Lung (tissue), 12 donors: ENCODE results near the gene ZNF180. TPM values are rescaled to one million over a fixed set of nuclear protein-coding genes. Genes with fewer than 3 reads are reported as not detected.

Experiments
- ATAC-seq: fragments of 200-7000 bp; cut with Tn5 transposase; one replicate; pipeline ENCODE4 v1.9.1; 2020; ENCODE audit warnings: moderate number of reproducible peaks; ENCODE audit not compliant: insufficient read depth, low FRiP score
- DNase-seq, 3 donors: peaks; one replicate each; pipeline ENCODE4 v3.0.0-alpha.2; 2013 to 2017
- H3K27ac ChIP-seq, 2 donors: one replicate each; pipeline ENCODE4 v1.5.1; 2013; ENCODE audit warnings: mild to moderate bottlenecking in 2 of 2, moderate library complexity in 2 of 2, control low read depth in 1 of 2, inconsistent platforms in 1 of 2, low read depth in 1 of 2, low read length in 1 of 2
- H3K27me3 ChIP-seq, 3 donors: one replicate each; pipeline ENCODE4 v1.5.1; 2013; ENCODE audit warnings: low read length in 2 of 3; ENCODE audit not compliant: control insufficient read depth in 3 of 3, insufficient read depth in 3 of 3
- H3K36me3 ChIP-seq, 4 donors: one replicate each; pipeline ENCODE4 v1.5.1; 2013; ENCODE audit warnings: low read length in 4 of 4, mild to moderate bottlenecking in 1 of 4, moderate library complexity in 1 of 4; ENCODE audit not compliant: control insufficient read depth in 4 of 4, insufficient read depth in 4 of 4
- H3K4me1 ChIP-seq, 5 donors: one replicate each; pipeline ENCODE4 v1.5.1; 2013; ENCODE audit warnings: low read length in 5 of 5, mild to moderate bottlenecking in 2 of 5, moderate library complexity in 1 of 5; ENCODE audit not compliant: control insufficient read depth in 5 of 5, insufficient read depth in 5 of 5
- H3K4me3 ChIP-seq: one replicate; pipeline ENCODE4 v1.5.1; 2013; ENCODE audit warnings: mild to moderate bottlenecking, control low read depth, moderate library complexity
- H3K9ac ChIP-seq, 2 donors: one replicate each; pipeline ENCODE4 v1.5.1; 2013; ENCODE audit warnings: low read length in 2 of 2, control low read depth in 1 of 2; ENCODE audit not compliant: insufficient read depth in 1 of 2
- H3K9me3 ChIP-seq, 4 donors: one replicate each; pipeline ENCODE4 v1.5.1; 2013; ENCODE audit warnings: low read length in 3 of 4, mild to moderate bottlenecking in 1 of 4, moderate library complexity in 1 of 4; ENCODE audit not compliant: control insufficient read depth in 4 of 4, insufficient read depth in 3 of 4
- WGBS, 2 donors: extraction: QIAGEN DNeasy Blood & Tissue Kit; methylation state at CpG; one replicate each; pipeline ENCODE4 v1.1.7; 2013; 5-methylcytosine and 5-hydroxymethylcytosine counted together
- polyA plus RNA-seq, 2 donors: library from polyadenylated mRNA; stranded (reverse); fragments of 200-250 nt; gene quantifications; one replicate each; pipeline ENCODE4 v1.2.1, GENCODE V29; 2013
- total RNA-seq, 2 donors: library from RNA; depleted of rRNA in 1 of 2; stranded (reverse); fragments of >200 nt in 1 of 2; gene quantifications; one replicate each; pipeline ENCODE4 v1.2.1, GENCODE V29; 2014 to 2021
- TF ChIP-seq, protein P1 (sequence below): IDR thresholded peaks from 2 replicates; pipeline ENCODE4 v1.5.1; 2012; ENCODE audit warnings: mild to moderate bottlenecking; ENCODE audit errors: control extremely low read depth, extremely low read depth
- donor health status: control.
- donor health status: control.
- donor health status: Bipolar disorder and iron deficiency.
- donor health status: healthy.
- donor health status: DM: yes; HTN: yes; CAD: no.

Gene ZNF180
- total and polyA plus RNA-seq, 4 donors, result 3.0 to 12.7 (median 6.9) TPM

DNA sequence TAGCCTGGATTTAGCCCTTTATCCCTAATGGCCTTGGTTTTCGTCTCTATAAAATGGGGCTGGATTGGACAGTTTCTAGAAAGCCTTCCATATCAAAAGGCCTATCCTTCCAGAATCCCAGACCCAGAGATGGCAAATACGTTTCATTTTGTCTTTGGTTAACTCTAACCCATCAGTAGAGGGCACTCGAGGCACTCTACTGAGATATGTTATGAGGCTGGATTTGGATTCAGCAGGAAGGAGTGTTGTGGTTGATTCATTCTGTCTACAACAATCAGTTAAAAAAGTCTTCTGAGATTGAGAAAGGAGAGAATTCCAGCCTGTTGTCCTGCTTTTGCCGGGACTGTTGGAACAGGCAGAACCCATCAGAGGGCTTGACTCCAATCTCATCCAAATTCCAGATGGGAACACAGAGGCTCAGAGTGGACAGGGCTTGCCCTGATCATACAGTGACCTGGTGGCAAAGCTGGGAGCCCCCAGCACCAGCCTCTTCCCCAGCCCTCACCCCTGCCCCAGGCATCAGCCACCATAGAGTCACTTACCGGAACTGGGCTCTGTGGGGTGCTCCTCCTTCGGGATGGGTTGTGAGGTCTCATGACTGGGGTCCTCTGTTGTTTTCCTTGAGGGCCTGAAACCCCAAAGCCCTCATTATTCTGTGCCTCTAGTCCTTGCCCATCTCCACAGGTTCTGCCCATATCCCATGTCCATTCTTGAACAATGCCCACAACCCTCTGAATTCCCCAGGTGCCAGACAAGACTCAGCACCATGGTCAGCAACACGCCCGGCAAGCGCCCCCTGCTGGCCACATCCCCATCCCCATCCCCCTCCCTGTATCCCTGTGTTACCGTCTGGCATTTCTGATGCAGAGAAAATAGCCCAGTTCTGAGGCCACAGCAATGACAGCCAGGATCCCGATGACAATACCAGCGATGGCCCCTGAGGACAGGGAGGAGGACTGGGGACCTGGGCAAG is 12.3 kb upstream of the ZNF180 start:
- ATAC-seq (no peak), DNase-seq (peak in 1 of 3 donors; percentile 48)
- TF ChIP-seq, protein P1, sequence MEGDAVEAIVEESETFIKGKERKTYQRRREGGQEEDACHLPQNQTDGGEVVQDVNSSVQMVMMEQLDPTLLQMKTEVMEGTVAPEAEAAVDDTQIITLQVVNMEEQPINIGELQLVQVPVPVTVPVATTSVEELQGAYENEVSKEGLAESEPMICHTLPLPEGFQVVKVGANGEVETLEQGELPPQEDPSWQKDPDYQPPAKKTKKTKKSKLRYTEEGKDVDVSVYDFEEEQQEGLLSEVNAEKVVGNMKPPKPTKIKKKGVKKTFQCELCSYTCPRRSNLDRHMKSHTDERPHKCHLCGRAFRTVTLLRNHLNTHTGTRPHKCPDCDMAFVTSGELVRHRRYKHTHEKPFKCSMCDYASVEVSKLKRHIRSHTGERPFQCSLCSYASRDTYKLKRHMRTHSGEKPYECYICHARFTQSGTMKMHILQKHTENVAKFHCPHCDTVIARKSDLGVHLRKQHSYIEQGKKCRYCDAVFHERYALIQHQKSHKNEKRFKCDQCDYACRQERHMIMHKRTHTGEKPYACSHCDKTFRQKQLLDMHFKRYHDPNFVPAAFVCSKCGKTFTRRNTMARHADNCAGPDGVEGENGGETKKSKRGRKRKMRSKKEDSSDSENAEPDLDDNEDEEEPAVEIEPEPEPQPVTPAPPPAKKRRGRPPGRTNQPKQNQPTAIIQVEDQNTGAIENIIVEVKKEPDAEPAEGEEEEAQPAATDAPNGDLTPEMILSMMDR, result no peak

DNA sequence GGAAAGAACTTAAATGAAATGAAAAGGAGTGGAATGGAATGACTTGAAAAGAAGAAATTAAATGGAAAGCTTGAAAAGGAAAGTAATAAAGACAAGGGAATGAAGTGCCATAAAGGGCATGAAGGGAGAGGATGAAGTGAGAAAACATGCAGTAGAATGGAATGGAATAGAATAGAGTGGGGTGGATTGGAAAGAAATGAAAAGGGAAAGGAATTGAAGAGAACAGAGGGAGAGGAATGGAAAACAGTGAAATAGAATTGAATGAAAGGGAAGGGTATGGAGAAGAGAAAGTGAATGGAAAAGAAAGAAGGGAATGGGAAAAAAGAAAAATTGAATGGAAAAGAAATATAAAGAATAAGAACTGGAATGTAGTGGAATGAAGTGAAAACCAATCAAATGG is 9.2 kb upstream of the ZNF180 start:
- H3K9me3 ChIP-seq, result peaks cover 0 to 16% (median 2%) of the 10 kb centered on the region in 4 donors
- H3K36me3 ChIP-seq, result no peaks in the 10 kb centered on the region
- no peak overlapping the region for H3K9ac ChIP-seq
- ATAC-seq (no peak), DNase-seq (no peak)
- H3K27me3 ChIP-seq, result peaks cover 0 to 4% (median 0%) of the 10 kb centered on the region in 3 donors
- peaks cover 0 to 3% (median 0%) of the 10 kb centered on the region in 5 donors for H3K4me1 ChIP-seq
- TF ChIP-seq, protein P1, result no peak
- H3K27ac ChIP-seq, result no peak overlapping the region
- H3K4me3 ChIP-seq, result no peak overlapping the region

More for the DNA sequence above, 12.3 kb upstream of the ZNF180 start:
- H3K27ac ChIP-seq, result no peak overlapping the region
- H3K9ac ChIP-seq, result no peak overlapping the region
- no peak overlapping the region for H3K4me3 ChIP-seq
- peaks cover 0 to 2% (median 0%) of the 10 kb centered on the region in 5 donors for H3K4me1 ChIP-seq
- WGBS, 2 donors, result 32 to 33% methylated on average over 12 of the region's 12 CpGs
- H3K9me3 ChIP-seq, result peaks cover 0 to 17% (median 2%) of the 10 kb centered on the region in 4 donors
- H3K36me3 ChIP-seq, result no peaks in the 10 kb centered on the region
- H3K27me3 ChIP-seq, result peaks cover 0 to 3% (median 0%) of the 10 kb centered on the region in 3 donors

DNA sequence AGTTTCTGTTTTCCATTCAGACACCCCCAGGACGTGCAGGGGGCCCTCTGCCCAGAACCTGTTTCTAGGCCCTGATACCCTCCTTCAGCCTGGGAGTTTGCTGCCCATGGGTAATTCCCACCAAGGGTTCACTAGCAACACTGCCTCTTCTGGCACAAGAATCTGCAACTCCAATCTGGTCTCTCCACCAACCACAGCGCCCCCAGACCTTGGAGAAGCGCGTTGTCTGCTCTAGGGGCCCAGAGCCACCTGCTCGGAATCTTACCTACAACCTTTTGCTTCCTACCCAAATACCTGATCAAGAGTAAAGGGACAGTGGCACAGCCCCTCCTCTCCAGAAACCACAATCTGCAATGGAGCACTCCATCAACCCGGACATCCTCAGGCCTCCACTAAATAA is 763 bp downstream of the ZNF180 start:
- WGBS, 2 donors, result 25 to 32% methylated on average over 6 of the region's 6 CpGs
- H3K9me3 ChIP-seq, result peaks cover 0 to 49% (median 27%) of the 10 kb centered on the region in 4 donors
- H3K4me3 ChIP-seq, result peak overlapping the region; percentile 70
- H3K4me1 ChIP-seq, result peaks cover 0 to 14% (median 4%) of the 10 kb centered on the region in 5 donors
- peaks cover 21 to 49% (median 25%) of the 10 kb centered on the region in 4 donors for H3K36me3 ChIP-seq
- peaks cover 0 to 3% (median 0%) of the 10 kb centered on the region in 3 donors for H3K27me3 ChIP-seq
- peak overlapping the region; percentile 71 to 75 for H3K9ac ChIP-seq
- DNase-seq, result no peak
- TF ChIP-seq, protein P1, result no peak
- ATAC-seq, result no peak
- H3K27ac ChIP-seq, result peak overlapping the region in 1 of 2 donors; percentile 88
